GM12801 (cell line): ENCODE data around the gene RND1.

Source experiments
- TF ChIP-seq, protein P1 (sequence below): IDR thresholded peaks from one replicate; pipeline ENCODE4 v1.5.1; 2011; ENCODE audit warnings: control low read depth; ENCODE audit not compliant: insufficient read length; ENCODE audit errors: extremely low read depth

The RND1 gene

DNA sequence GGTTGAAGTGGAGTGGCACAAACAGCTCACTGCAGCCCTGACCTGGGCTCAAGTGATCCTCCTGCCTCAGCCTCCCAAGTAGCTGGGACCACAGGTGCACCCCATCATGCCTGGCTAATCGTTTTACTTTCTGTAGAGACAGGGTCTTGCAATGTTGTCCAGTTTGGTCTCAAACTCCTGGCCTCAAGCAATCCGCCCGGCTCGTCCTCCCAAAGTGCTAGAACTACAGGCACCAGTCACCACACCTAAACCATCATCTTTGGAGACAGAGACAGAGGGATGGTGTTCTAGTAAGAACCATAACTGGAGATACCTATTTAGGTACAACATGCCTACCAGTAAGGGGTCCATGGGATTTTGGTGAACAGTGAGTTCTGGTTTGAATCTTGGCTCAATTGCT, 11.2 kb downstream of the RND1 start:
- TF ChIP-seq, protein P1, sequence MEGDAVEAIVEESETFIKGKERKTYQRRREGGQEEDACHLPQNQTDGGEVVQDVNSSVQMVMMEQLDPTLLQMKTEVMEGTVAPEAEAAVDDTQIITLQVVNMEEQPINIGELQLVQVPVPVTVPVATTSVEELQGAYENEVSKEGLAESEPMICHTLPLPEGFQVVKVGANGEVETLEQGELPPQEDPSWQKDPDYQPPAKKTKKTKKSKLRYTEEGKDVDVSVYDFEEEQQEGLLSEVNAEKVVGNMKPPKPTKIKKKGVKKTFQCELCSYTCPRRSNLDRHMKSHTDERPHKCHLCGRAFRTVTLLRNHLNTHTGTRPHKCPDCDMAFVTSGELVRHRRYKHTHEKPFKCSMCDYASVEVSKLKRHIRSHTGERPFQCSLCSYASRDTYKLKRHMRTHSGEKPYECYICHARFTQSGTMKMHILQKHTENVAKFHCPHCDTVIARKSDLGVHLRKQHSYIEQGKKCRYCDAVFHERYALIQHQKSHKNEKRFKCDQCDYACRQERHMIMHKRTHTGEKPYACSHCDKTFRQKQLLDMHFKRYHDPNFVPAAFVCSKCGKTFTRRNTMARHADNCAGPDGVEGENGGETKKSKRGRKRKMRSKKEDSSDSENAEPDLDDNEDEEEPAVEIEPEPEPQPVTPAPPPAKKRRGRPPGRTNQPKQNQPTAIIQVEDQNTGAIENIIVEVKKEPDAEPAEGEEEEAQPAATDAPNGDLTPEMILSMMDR = no peak

DNA sequence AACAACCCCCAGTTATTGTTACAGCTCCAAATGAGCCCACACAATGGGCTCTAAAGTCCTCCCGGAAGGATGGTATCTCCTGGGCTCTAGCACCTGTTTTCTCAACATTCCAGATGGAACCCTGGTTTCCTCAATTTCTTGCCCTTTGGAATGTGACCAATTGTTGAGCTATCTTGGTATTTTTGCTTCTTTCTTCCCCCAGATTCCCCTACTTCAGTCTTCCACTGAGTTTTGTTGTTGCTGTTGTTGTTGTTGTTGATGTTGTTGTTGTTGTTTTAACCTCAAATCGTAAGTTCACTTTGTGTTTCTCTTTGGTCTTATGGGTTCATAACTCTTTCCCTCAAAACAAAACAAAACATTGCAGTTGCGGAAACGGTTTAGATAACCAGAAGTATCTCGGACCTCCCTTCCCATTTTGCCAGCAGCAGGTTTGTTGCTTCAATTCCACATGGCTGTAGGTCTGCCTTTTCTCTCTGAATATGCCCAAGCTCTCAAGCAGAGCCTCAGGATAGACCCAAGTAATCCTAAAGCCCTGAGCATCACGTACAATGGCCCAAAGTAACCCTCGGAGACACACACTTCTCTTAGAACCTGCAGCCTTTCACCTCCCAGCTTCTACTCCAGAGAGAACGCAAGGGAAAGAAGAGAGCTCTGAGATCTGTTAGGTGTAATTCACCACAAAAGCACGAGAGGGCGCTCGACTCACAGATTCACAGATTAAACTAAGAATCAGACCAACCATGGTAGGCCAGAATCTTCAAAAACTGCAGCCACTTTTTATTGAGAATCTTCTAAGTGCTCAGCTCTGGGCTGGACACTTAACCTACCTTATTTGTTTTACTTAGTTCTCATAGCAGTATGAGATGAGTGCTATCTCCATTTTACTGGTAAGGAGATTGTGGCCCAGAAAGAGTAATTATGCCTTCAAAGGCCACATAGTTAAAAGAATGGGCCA, 12.7 kb downstream of the RND1 start:
- TF ChIP-seq, protein P1 = peak; percentile 8

DNA sequence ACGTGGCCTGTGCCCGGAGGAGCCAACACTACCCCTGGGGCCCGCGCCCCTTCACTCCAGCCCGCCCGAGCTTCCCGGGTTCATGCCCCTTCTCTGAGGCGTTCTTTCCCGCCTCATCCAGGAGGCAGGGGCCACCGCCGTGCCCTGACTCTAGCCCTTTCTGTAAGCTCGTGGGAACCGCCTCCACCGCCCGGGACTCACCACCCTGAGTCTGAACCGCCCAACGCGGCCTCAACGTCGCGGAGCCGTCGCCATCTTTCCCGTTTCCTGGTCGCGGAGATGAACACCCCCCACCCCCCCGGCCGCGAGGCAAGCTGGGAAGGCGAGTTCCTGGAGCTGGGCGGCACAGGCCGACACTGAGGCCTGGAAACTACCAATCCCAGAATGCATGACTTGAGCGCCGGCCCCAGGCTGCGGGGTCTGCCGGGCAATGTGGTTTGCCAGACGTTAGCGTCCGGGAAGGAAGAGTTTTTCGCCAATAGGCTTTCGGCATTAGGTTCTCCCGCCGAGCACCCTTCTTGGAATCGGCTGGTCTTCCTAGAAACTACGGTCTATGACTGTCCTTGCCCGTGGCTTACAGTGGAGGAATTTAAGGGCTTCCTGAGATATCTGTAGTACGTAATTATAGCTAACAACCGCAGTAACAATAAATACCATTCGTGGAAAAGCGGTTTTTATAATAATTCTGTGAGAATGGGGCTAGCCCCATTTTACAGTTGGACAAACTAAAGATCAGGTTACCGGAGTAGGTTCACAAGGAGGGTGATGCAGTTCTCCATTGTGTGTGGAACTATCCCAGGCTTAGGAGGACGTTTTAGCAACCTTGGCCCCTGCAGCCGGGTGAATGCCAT, 13.6 kb downstream of the RND1 start, which contains the start of gene DDX23:
TSS of gene DDX23 (minus strand) at position 281 of the 851 bp plus-strand sequence. CDS start 6,381 bp downstream, outside the sequence.
- TF ChIP-seq, protein P1 = no peak

DNA sequence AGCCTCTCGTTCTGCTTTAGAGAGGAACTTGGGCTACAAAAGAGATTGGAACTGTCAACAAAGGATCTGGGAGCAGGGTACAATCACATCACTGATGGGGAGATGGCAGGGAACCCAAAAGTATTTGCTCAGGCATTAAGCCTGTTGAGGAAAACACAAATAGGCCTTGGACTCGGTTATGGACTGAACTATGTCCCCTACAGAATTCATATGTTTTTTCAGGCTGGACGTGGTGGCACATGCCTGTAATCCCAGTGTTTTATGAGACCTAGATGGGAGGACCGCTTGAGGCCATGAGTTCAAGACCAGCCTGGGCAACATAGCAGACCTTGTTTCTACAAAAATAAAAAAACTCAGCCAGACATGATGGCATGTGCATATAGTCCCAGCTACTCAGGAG, 27.6 kb downstream of the RND1 start:
- TF ChIP-seq, protein P1 = no peak

DNA sequence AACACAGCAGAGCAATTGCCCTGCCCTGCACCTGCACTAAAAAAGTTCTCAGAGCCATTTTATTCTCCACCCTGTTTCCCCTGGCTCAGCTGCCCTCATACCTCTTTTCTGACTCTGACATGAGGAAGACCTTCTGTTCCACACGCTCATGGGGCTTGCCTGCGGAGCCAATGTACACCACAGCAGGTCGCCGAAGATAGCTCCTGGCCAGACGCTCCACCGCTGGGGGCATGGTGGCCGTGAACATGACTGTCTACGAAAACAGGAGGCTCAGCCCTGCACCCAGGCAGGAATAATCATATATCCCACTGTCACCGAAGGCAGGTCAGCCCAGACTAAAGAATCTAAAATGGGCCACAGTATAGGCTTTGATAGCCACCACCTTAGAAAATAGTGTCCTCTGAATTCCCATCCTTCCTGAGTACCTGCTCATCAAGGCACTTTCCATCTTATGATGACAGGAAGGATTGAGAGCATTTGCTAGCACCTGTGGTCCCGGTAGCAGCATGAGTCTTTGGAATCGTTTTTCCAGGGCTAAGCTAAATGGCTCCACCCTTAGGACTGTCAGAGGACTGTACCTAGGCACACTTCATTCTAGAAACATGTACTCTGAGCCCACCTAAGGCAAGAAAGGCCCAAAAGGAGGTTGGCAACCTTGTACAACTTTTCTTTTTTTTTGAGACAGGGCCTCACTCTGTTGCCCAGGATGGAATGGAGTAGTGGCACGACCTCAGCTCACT, 33.2 kb downstream of the RND1 start:
- TF ChIP-seq, protein P1 = no peak

DNA sequence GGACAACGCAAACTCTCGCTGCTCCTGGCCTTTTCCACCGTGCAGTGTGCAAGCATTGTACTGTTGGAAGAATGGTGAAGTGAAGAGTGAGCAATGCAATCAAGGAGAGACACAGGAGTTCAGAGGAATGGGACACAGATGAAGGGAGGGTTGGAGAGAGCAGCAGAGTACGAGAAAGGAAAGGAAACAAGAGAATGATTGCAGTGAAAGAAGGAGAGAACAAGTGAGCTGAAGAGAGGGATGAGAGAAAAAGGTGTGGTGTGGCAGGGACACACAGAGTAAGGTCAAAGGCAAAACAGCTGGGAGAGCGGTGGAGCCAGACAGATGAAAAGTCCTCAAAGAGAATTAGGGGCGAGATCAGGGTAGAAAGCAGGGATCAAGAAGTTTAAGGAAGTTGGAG, 34.4 kb downstream of the RND1 start:
- TF ChIP-seq, protein P1 = no peak
